ENCODE data around the gene FZD7. TPM values are rescaled to one million over a fixed set of nuclear protein-coding genes. Genes with fewer than 3 reads are reported as not detected.

The FZD7 gene
- total RNA-seq, 1 experiment from 2014 or later: 302 TPM

DNA sequence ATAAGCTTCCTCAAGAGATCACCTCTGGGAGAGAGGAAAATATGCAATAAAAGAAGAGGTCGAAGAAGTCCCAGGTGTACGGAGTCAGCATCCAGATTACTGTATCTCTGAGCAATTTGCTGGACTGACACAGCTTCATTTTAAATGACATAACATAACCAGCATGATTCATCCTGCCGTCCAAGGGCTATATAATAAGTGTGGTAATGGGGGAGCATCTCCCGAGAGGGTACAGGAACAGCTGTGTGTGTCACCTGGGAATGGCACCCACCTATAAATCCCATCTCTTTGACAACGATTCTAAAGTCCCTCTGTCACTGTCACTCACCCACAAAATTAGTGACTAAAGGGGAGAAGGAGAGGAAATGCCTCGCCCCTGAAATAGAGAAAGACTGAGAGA, 19.3 kb upstream of the FZD7 start:
- H3K79me2 ChIP-seq (ENCODE audit: insufficient read depth, low read length): no peaks in the 10 kb centered on the region
- H3K4me1 ChIP-seq (ENCODE audit: insufficient read depth, low read length): no peaks in the 10 kb centered on the region; the same call in 1 of the 2 replicates
- no peak overlapping the region for H3K18ac ChIP-seq (ENCODE audit: insufficient read length, low read depth, low read length)
- no peak overlapping the region for H2AFZ ChIP-seq (ENCODE audit: low read length)
- no peak overlapping the region for H4K91ac ChIP-seq (ENCODE audit: insufficient read length, low read depth, low read length)
- TF ChIP-seq, protein P1, sequence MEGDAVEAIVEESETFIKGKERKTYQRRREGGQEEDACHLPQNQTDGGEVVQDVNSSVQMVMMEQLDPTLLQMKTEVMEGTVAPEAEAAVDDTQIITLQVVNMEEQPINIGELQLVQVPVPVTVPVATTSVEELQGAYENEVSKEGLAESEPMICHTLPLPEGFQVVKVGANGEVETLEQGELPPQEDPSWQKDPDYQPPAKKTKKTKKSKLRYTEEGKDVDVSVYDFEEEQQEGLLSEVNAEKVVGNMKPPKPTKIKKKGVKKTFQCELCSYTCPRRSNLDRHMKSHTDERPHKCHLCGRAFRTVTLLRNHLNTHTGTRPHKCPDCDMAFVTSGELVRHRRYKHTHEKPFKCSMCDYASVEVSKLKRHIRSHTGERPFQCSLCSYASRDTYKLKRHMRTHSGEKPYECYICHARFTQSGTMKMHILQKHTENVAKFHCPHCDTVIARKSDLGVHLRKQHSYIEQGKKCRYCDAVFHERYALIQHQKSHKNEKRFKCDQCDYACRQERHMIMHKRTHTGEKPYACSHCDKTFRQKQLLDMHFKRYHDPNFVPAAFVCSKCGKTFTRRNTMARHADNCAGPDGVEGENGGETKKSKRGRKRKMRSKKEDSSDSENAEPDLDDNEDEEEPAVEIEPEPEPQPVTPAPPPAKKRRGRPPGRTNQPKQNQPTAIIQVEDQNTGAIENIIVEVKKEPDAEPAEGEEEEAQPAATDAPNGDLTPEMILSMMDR (conservative IDR thresholded peaks at IDR 0.05): no peak
- Mint-ChIP-seq H3K9me3 (no peaks in the 10 kb centered on the region), H3K27ac (no peak overlapping the region), H3K4me3 (no peak overlapping the region), H3K36me3 (ENCODE audit: insufficient read depth in 1 of 3, low read depth in 3 of 3) (no peaks in the 10 kb centered on the region), H3K4me1 (peaks cover 22 to 25% of the 10 kb centered on the region in 2 experiments), H3K27me3 (ENCODE audit: low read depth) (no peaks in the 10 kb centered on the region; the same call in 1 of the 2 replicates)
- WGBS (ENCODE audit: extremely low coverage, insufficient read length, low lambda C conversion rate): no CpG with 5 or more reads among the region's 6 CpGs
- no peak overlapping the region for H3K4ac ChIP-seq (ENCODE audit: low read depth, low read length)
- no peaks in the 10 kb centered on the region for H3K23me2 ChIP-seq (ENCODE audit: insufficient read length, low read depth, low read length, poor library complexity, severe bottlenecking)
- no peak overlapping the region for H3K9ac ChIP-seq (ENCODE audit: extremely low read depth, insufficient read length, low read length)
- H2BK5ac ChIP-seq (ENCODE audit: insufficient read length, low read length): no peak overlapping the region
- H3K9me3 ChIP-seq (ENCODE audit: control insufficient read depth, low read depth, low read length): no peaks in the 10 kb centered on the region
- H3K79me1 ChIP-seq (ENCODE audit: insufficient read depth, low read depth, low read length, poor library complexity, severe bottlenecking): no peaks in the 10 kb centered on the region
- no peak overlapping the region for H3T11ph ChIP-seq (ENCODE audit: low read length)
- DNase-seq: no peak
- H2AK5ac ChIP-seq (ENCODE audit: insufficient read length, low read length): no peak overlapping the region
- no peak overlapping the region for H2BK12ac ChIP-seq (ENCODE audit: insufficient read length, low read depth, low read length)
- H4K8ac ChIP-seq (replicated peaks; ENCODE audit: insufficient read length, low read depth, low read length): no peak overlapping the region
- no peaks in the 10 kb centered on the region for H4K20me1 ChIP-seq (ENCODE audit: control insufficient read depth, insufficient read depth, insufficient read length)
- no peak overlapping the region for H3K4me2 ChIP-seq (ENCODE audit: insufficient read depth, insufficient read length, low read length)
- H3K14ac ChIP-seq (ENCODE audit: insufficient read depth, low read length): no peak overlapping the region
- no peaks in the 10 kb centered on the region for H3K27me3 ChIP-seq (ENCODE audit: insufficient read depth, low read length)
- H4K5ac ChIP-seq (ENCODE audit: insufficient read length, low read depth, low read length): no peak overlapping the region
- H3K56ac ChIP-seq (ENCODE audit: insufficient read length, low read depth, low read length): no peak overlapping the region
- H2BK20ac ChIP-seq (ENCODE audit: low read depth, low read length, poor library complexity, severe bottlenecking): no peak overlapping the region
- H3K27ac ChIP-seq (ENCODE audit: insufficient read length, low read depth, low read length): no peak overlapping the region
- no peak overlapping the region for H2BK15ac ChIP-seq (ENCODE audit: low read depth, low read length)
- no peak overlapping the region for H2BK120ac ChIP-seq (ENCODE audit: low read depth, low read length, poor library complexity, severe bottlenecking)
- H3K23ac ChIP-seq (ENCODE audit: insufficient read length, low read depth, low read length): no peak overlapping the region

Measured in H9 (cell line).